ENCODE measurements around the gene CAPN10.

Gene CAPN10

GRCh38 chr2:240591784-240592183, 5.2 kb downstream of the CAPN10 start:
- TF ChIP-seq CTCF (IDR thresholded peaks at IDR 0.05; ENCODE audit: insufficient read depth, low read length, poor library complexity, severe bottlenecking) (no peak), EZH2phosphoT487 (conservative IDR thresholded peaks at IDR 0.05; ENCODE audit: low read length) (no peak)
- H3K9ac ChIP-seq (ENCODE audit: low read length): no peak overlapping the region
- H3K4me2 ChIP-seq (ENCODE audit: low read depth, low read length, poor library complexity, severe bottlenecking): no peak overlapping the region
- H3K9me2 ChIP-seq (replicated peaks; ENCODE audit: insufficient read depth, low read length): no peaks in the 10 kb centered on the region
- H3K27ac ChIP-seq (ENCODE audit: low read depth, low read length): no peak overlapping the region
- no peaks in the 10 kb centered on the region for H3K36me3 ChIP-seq (ENCODE audit: low read length)
- H3K9me3 ChIP-seq (ENCODE audit: insufficient read depth, low read length): no peaks in the 10 kb centered on the region
- H3K4me3 ChIP-seq (ENCODE audit: insufficient read depth, low read length, poor library complexity, severe bottlenecking): no peak overlapping the region
- H3K27me3 ChIP-seq (ENCODE audit: low read length): no peaks in the 10 kb centered on the region
- H3F3A ChIP-seq (ENCODE audit: insufficient read depth): no peaks in the 10 kb centered on the region
- peaks cover 39% of the 10 kb centered on the region for H3K79me2 ChIP-seq (ENCODE audit: insufficient read depth, low read length)
- H2AFZ ChIP-seq (ENCODE audit: low read depth, low read length, severe bottlenecking): no peak overlapping the region
- H4K20me1 ChIP-seq (ENCODE audit: low read depth, low read length): peaks cover 7% of the 10 kb centered on the region; the same call in 1 of the 2 replicates

GRCh38 chr2:240593026-240593702, 6.6 kb downstream of the CAPN10 start:
- no peaks in the 10 kb centered on the region for H3K9me2 ChIP-seq (replicated peaks; ENCODE audit: insufficient read depth, low read length)
- no peaks in the 10 kb centered on the region for H3K36me3 ChIP-seq (ENCODE audit: low read length)
- H3K27ac ChIP-seq (ENCODE audit: low read depth, low read length): no peak overlapping the region
- H4K20me1 ChIP-seq (ENCODE audit: low read depth, low read length): no peaks in the 10 kb centered on the region; the same call in 1 of the 2 replicates
- H3K9ac ChIP-seq (ENCODE audit: low read length): no peak overlapping the region
- no peaks in the 10 kb centered on the region for H3F3A ChIP-seq (ENCODE audit: insufficient read depth)
- H3K4me3 ChIP-seq (ENCODE audit: insufficient read depth, low read length, poor library complexity, severe bottlenecking): no peak overlapping the region
- H2AFZ ChIP-seq (ENCODE audit: low read depth, low read length, severe bottlenecking): no peak overlapping the region
- H3K9me3 ChIP-seq (ENCODE audit: insufficient read depth, low read length): no peaks in the 10 kb centered on the region
- no peak overlapping the region for H3K4me2 ChIP-seq (ENCODE audit: low read depth, low read length, poor library complexity, severe bottlenecking)
- H3K79me2 ChIP-seq (ENCODE audit: insufficient read depth, low read length): peaks cover 28% of the 10 kb centered on the region
- H3K27me3 ChIP-seq (ENCODE audit: low read length): no peaks in the 10 kb centered on the region
- TF ChIP-seq EZH2phosphoT487 (conservative IDR thresholded peaks at IDR 0.05; ENCODE audit: low read length) (no peak), CTCF (IDR thresholded peaks at IDR 0.05; ENCODE audit: insufficient read depth, low read length, poor library complexity, severe bottlenecking) (no peak)

GRCh38 chr2:240593703-240594451, 7.3 kb downstream of the CAPN10 start:
- Histone ChIP-seq H3K79me2 (ENCODE audit: insufficient read depth, low read length) (peaks cover 20% of the 10 kb centered on the region), H3K9ac (ENCODE audit: low read length) (no peak overlapping the region)

More at GRCh38 chr2:240593703-240594451, 7.3 kb downstream of the CAPN10 start:
- TF ChIP-seq EZH2phosphoT487 (conservative IDR thresholded peaks at IDR 0.05; ENCODE audit: low read length) (no peak), CTCF (IDR thresholded peaks at IDR 0.05; ENCODE audit: insufficient read depth, low read length, poor library complexity, severe bottlenecking) (no peak)
- Histone ChIP-seq H3K27ac (ENCODE audit: low read depth, low read length) (no peak overlapping the region), H3K27me3 (ENCODE audit: low read length) (no peaks in the 10 kb centered on the region), H4K20me1 (ENCODE audit: low read depth, low read length) (no peaks in the 10 kb centered on the region; the same call in 1 of the 2 replicates), H3K4me3 (ENCODE audit: insufficient read depth, low read length, poor library complexity, severe bottlenecking) (no peak overlapping the region), H3K4me2 (ENCODE audit: low read depth, low read length, poor library complexity, severe bottlenecking) (no peak overlapping the region), H3F3A (ENCODE audit: insufficient read depth) (no peaks in the 10 kb centered on the region), H3K36me3 (ENCODE audit: low read length) (no peaks in the 10 kb centered on the region), H2AFZ (ENCODE audit: low read depth, low read length, severe bottlenecking) (no peak overlapping the region), H3K9me2 (replicated peaks; ENCODE audit: insufficient read depth, low read length) (no peaks in the 10 kb centered on the region), H3K9me3 (ENCODE audit: insufficient read depth, low read length) (no peaks in the 10 kb centered on the region)

All from SU-DHL-6 (cell line).